HG03039 (cell line): ENCODE measurements around the gene LRRIQ3.
"Not testable (repeated sequence)": the region's sequence is repeated elsewhere in the genome, so short reads cannot be mapped to it uniquely, and the experiment has no call there.

ENCODE experiments used
- ATAC-seq: cut with Tn5 transposase; IDR thresholded peaks from one replicate; pipeline ENCODE4 v1.9.1; 2021; ENCODE audit warnings: mild to moderate bottlenecking, moderate library complexity; ENCODE audit not compliant: unreplicated experiment

The LRRIQ3 gene

GRCh38 chr1:74117370-74117769, 80.6 kb downstream of the LRRIQ3 start:
- not testable (repeated sequence) for ATAC-seq

GRCh38 chr1:74113333-74113732, 84.6 kb downstream of the LRRIQ3 start:
- ATAC-seq = no peak

- no peak for ATAC-seq
These were observed 90.6 kb downstream of the LRRIQ3 start for GRCh38 chr1:74107394-74107793.

- no peak for ATAC-seq
These were observed 106.6 kb downstream of the LRRIQ3 start for GRCh38 chr1:74091371-74091770.

- no peak for ATAC-seq
These were observed 114.8 kb downstream of the LRRIQ3 start for GRCh38 chr1:74083128-74083527.

GRCh38 chr1:74065081-74065480, 132.9 kb downstream of the LRRIQ3 start:
- no peak for ATAC-seq

- no peak for ATAC-seq
These were observed 140.3 kb downstream of the LRRIQ3 start for GRCh38 chr1:74057719-74058118.

GRCh38 chr1:74053407-74053806, 144.6 kb downstream of the LRRIQ3 start:
- no peak for ATAC-seq

GRCh38 chr1:74050386-74050785, 147.6 kb downstream of the LRRIQ3 start:
- no peak for ATAC-seq

- no peak for ATAC-seq
These were observed 159.9 kb downstream of the LRRIQ3 start for GRCh38 chr1:74038042-74038441.

GRCh38 chr1:74012583-74012982, 185.4 kb downstream of the LRRIQ3 start:
- ATAC-seq = no peak

GRCh38 chr1:74011736-74012135, 186.2 kb downstream of the LRRIQ3 start:
- ATAC-seq = no peak

- no peak for ATAC-seq
These were observed 187.8 kb downstream of the LRRIQ3 start for GRCh38 chr1:74010206-74010605.

- ATAC-seq = no peak
These were observed 192.4 kb downstream of the LRRIQ3 start for GRCh38 chr1:74005533-74005932.

- ATAC-seq = no peak
These were observed 194.2 kb downstream of the LRRIQ3 start for GRCh38 chr1:74003806-74004205.

GRCh38 chr1:73998348-73998959, 199.5 kb downstream of the LRRIQ3 start:
- peak; percentile 46 for ATAC-seq

GRCh38 chr1:73980324-73981040, 217.5 kb downstream of the LRRIQ3 start:
- no peak for ATAC-seq

- no peak for ATAC-seq
These were observed 218.3 kb downstream of the LRRIQ3 start for GRCh38 chr1:73979684-73980083.

GRCh38 chr1:73978964-73979363, 219.0 kb downstream of the LRRIQ3 start:
- ATAC-seq = no peak
